ENCODE data around the gene ACVR1.

DNA sequence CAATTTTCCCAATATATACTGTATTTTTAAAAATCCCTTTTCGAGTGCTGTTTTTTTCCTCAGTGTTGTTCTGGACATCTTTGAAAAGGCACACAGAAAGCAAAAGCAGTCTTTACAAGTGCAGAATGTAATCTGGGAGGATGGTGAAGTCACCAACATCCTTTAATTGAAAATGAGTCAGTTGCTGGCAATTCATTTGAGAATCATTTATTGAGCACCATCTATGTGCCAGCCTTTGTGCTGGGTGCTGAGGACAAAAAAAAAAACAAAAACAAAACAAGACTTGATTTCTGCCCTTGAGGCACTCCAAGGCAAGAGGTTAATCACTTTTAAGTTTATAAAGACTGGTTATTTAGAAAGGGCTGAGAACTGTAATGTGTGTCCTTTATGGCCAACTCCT, 46.7 kb upstream of the ACVR1 start:
- TF ChIP-seq, protein P1, sequence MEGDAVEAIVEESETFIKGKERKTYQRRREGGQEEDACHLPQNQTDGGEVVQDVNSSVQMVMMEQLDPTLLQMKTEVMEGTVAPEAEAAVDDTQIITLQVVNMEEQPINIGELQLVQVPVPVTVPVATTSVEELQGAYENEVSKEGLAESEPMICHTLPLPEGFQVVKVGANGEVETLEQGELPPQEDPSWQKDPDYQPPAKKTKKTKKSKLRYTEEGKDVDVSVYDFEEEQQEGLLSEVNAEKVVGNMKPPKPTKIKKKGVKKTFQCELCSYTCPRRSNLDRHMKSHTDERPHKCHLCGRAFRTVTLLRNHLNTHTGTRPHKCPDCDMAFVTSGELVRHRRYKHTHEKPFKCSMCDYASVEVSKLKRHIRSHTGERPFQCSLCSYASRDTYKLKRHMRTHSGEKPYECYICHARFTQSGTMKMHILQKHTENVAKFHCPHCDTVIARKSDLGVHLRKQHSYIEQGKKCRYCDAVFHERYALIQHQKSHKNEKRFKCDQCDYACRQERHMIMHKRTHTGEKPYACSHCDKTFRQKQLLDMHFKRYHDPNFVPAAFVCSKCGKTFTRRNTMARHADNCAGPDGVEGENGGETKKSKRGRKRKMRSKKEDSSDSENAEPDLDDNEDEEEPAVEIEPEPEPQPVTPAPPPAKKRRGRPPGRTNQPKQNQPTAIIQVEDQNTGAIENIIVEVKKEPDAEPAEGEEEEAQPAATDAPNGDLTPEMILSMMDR (conservative IDR thresholded peaks at IDR 0.05 in 1 of 2, IDR thresholded peaks at IDR 0.05 in 1 of 2; ENCODE audit: low read depth in 1 of 2, low read length in 2 of 2): no peak
- no peak for TF ChIP-seq EZH2 (IDR thresholded peaks at IDR 0.05; ENCODE audit: low read length, missing control alignments)
